Fibroblast of mammary gland (primary cell): ENCODE data around the gene SLC35F4.

Experiments
- DNase-seq: peaks from one replicate; pipeline ENCODE4 v3.0.0-alpha.2; 2010; ENCODE audit warnings: low read depth
- H3K4me3 ChIP-seq: 2 replicates; pipeline ENCODE4 v1.5.1; 2011; ENCODE audit warnings: low read depth, mild to moderate bottlenecking, low read length, moderate library complexity; ENCODE audit not compliant: control insufficient read depth
- CTCF ChIP-seq: conservative IDR thresholded peaks from 2 replicates; pipeline ENCODE4 v1.5.1; 2011; ENCODE audit warnings: low read depth, low read length, inconsistent platforms; ENCODE audit not compliant: control insufficient read depth, insufficient read depth

SLC35F4 gene

GRCh38 chr14:57884175-57884574 lies 18.3 kb upstream of the SLC35F4 start:
- peak; percentile 30 for DNase-seq
- TF ChIP-seq CTCF, result peak; percentile 36
- no peak overlapping the region for H3K4me3 ChIP-seq

DNA sequence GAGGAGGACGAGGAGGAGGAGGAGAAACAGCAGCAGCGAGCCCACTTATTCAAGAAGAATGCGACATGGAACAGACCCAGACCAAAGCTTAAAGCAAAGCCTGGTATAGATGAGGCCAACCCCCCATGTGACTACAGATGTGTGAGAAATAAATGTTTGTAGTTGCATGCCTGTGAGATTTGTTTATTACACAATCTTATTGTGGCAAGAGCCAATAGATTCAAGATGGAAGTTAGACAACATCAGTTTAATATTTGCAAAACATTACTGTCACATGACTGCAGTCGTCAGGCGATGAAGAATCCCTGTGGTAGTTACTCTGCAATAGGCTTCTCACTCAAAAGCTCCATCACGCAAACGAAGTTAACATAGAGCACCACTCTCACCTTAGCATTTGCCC lies 17.2 kb upstream of the SLC35F4 start:
- peak; percentile 24 for DNase-seq
- no peak overlapping the region for H3K4me3 ChIP-seq
- TF ChIP-seq CTCF, result no peak

GRCh38 chr14:57879516-57879915 lies 13.6 kb upstream of the SLC35F4 start:
- no peak for TF ChIP-seq CTCF
- H3K4me3 ChIP-seq, result no peak overlapping the region
- no peak for DNase-seq

- H3K4me3 ChIP-seq, result no peak overlapping the region
- DNase-seq, result no peak
- no peak for TF ChIP-seq CTCF
Observed at GRCh38 chr14:57875985-57876384, 10.1 kb upstream of the SLC35F4 start.

- no peak for DNase-seq
- no peak overlapping the region for H3K4me3 ChIP-seq
- no peak for TF ChIP-seq CTCF
Observed at GRCh38 chr14:57875296-57875695, 9.4 kb upstream of the SLC35F4 start.

GRCh38 chr14:57871459-57872080 lies 5.7 kb upstream of the SLC35F4 start:
- no peak overlapping the region for H3K4me3 ChIP-seq
- DNase-seq, result peak; percentile 82
- peak; percentile 90 for TF ChIP-seq CTCF
